Caco-2 (cell line): Measurements from ENCODE around the gene YWHAG. TPM values are rescaled to one million over a fixed set of nuclear protein-coding genes. Genes with fewer than 3 reads are reported as not detected.
A peak's percentile ranks its signal among the peaks of the same experiment; 100 is the strongest.

Source experiments
- BruUV-seq: library from RNA; stranded (reverse); fragments of 400-500 nt; replicated peaks from 2 replicates; lab custom pipeline; 2021; lab: Mats Ljungman, UMichigan
- CTCF ChIA-PET: fragments of 300-600 bp; sonication (Branson Sonifier 250); formaldehyde crosslinking; loops from one replicate; lab custom pipeline; 2022; ENCODE audit warnings: antibody characterized with exemption; lab: Charles Lee
- POLR2A ChIA-PET: fragments of 300-600 bp; sonication (Branson Sonifier 250); formaldehyde crosslinking; loops from one replicate; lab custom pipeline; 2022; ENCODE audit warnings: antibody characterized with exemption; lab: Charles Lee
- DNase-seq, 2 experiments: peaks; one replicate each; pipeline versions ENCODE4 v3.0.0 to v3.0.0-alpha.2; 2020 to 2022
- H3K27me3 ChIP-seq: replicated peaks from 2 replicates; pipeline ENCODE4 v1.6.0; 2011; ENCODE audit warnings: low read length; ENCODE audit not compliant: control insufficient read depth, insufficient read depth
- H3K36me3 ChIP-seq: 2 replicates; pipeline ENCODE4 v1.5.1; 2011; ENCODE audit warnings: low read length; ENCODE audit not compliant: control insufficient read depth, insufficient read depth
- H3K4me1 ChIP-seq: fragments of 250-450 bp; sonication (Bioruptor Pico); 2 replicates; pipeline ENCODE4 v1.5.1; 2020; ENCODE audit warnings: mild to moderate bottlenecking
- H3K4me3 ChIP-seq: 2 replicates; pipeline ENCODE4 v1.5.1; 2011; ENCODE audit warnings: low read depth, mild to moderate bottlenecking, control low read depth, low read length
- H3K9me3 ChIP-seq: fragments of 250-450 bp; sonication (Bioruptor Pico); 2 replicates; pipeline ENCODE4 v1.5.1; 2020; ENCODE audit warnings: mild to moderate bottlenecking, moderate library complexity
- H3K27ac Mint-ChIP-seq: one replicate; pipeline ENCODE4 v1.8.0; 2022; ENCODE audit warnings: mixed read lengths; ENCODE audit not compliant: unreplicated experiment
- H3K27me3 Mint-ChIP-seq: one replicate; pipeline ENCODE4 v1.8.0; 2022; ENCODE audit warnings: mixed read lengths; ENCODE audit not compliant: insufficient read depth, unreplicated experiment
- H3K36me3 Mint-ChIP-seq: one replicate; pipeline ENCODE4 v1.8.0; 2022; ENCODE audit warnings: mild to moderate bottlenecking, mixed read lengths; ENCODE audit not compliant: insufficient read depth, unreplicated experiment
- H3K4me1 Mint-ChIP-seq: one replicate; pipeline ENCODE4 v1.8.0; 2022; ENCODE audit warnings: low read depth, mixed read lengths; ENCODE audit not compliant: unreplicated experiment
- H3K4me3 Mint-ChIP-seq: one replicate; pipeline ENCODE4 v1.8.0; 2022; ENCODE audit warnings: mild to moderate bottlenecking, moderate library complexity, mixed read lengths; ENCODE audit not compliant: unreplicated experiment
- H3K9me3 Mint-ChIP-seq: one replicate; pipeline ENCODE4 v1.8.0; 2022; ENCODE audit warnings: mixed read lengths; ENCODE audit not compliant: unreplicated experiment
- intact Hi-C: fragments of 100-400 bp; cut with micrococcal nuclease; formaldehyde crosslinking; loops from one replicate; pipeline ENCODE4 v1.10.0; 2022; ENCODE audit not compliant: unreplicated experiment
- total RNA-seq: library from RNA; stranded (reverse); gene quantifications from 2 replicates; pipeline ENCODE4 v1.2.3, GENCODE V29; 2022
- TF ChIP-seq, protein P1 (sequence below), 2 experiments: fragments of 200-600 bp in 1 of 2; IDR thresholded peaks; 1 replicate in 1 of 2; 2 replicates in 1 of 2; pipeline versions ENCODE4 v1.5.1 to v1.8.0; 2011 to 2022; ENCODE audit warnings: antibody characterized with exemption in 1 of 2, control low read depth in 1 of 2, inconsistent platforms in 1 of 2, low read depth in 1 of 2, low read length in 1 of 2, mild to moderate bottlenecking in 1 of 2, moderate library complexity in 1 of 2; ENCODE audit not compliant: insufficient read depth in 1 of 2, severe bottlenecking in 1 of 2, unreplicated experiment in 1 of 2

Gene YWHAG
- total RNA-seq, 1 experiment from 2014 or later = 150 TPM

DNA sequence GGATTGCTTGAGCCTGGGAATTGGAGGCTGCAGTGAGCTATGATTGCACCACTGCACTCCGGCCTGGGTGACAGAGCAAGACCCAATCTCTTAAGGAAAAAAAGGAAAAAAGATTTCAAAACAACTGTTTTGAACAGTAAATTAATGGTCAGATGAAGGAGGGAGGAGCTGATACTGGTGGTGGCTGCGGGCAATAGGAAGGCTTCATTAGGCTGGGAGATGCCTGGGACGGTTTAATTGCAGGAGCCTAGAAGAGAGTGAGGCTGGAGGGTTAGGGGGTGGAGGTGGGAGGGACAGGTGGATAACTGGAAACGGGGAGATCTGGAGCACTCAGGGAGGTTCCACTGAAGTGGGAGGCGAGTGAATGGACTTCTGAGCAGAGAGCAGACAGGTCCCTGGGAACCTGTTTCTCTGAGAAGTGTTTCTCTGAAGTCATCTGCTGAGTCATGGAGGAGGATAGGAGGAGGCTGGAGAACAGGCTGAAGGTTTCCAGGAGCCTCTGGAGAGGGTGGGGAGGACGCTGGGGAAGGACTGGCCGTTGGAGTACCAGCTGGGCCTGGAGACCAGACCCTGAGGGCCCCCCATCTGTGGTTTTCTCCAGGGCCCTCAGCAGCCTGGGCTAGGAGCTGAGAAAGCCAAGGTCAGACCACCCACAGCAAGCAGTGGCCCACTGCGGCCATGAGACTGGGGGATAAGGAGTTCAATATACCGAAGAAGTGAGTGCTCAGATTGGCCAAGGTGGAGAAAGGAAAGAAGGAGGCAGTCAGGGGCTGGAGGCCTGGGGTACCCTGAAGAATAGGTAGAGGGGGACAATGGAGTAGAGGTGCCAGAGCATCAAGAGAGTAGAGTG, 14.4 kb upstream of the YWHAG start:
- peaks cover 12% of the 10 kb centered on the region for H3K4me1 ChIP-seq
- peaks cover 11% of the 10 kb centered on the region for H3K4me1 Mint-ChIP-seq
- no TSS peak for BruUV-seq
- H3K4me3 ChIP-seq = no peak overlapping the region
- no peaks in the 10 kb centered on the region for H3K9me3 Mint-ChIP-seq
- ChIA-PET POLR2A (interaction anchor here (0.6 kb wide), 1 partner anchor 14 kb away, joined by 3 read pairs; no protein-coding TSS in a partner anchor), CTCF (no interaction called here)
- peaks cover 9% of the 10 kb centered on the region for H3K36me3 Mint-ChIP-seq
- intact Hi-C loops = no loop called here
- no peaks in the 10 kb centered on the region for H3K27me3 ChIP-seq
- no peak for DNase-seq
- H3K36me3 ChIP-seq = no peaks in the 10 kb centered on the region
- no peaks in the 10 kb centered on the region for H3K9me3 ChIP-seq
- H3K27ac Mint-ChIP-seq = peak overlapping the region; percentile 65
- TF ChIP-seq, protein P1, sequence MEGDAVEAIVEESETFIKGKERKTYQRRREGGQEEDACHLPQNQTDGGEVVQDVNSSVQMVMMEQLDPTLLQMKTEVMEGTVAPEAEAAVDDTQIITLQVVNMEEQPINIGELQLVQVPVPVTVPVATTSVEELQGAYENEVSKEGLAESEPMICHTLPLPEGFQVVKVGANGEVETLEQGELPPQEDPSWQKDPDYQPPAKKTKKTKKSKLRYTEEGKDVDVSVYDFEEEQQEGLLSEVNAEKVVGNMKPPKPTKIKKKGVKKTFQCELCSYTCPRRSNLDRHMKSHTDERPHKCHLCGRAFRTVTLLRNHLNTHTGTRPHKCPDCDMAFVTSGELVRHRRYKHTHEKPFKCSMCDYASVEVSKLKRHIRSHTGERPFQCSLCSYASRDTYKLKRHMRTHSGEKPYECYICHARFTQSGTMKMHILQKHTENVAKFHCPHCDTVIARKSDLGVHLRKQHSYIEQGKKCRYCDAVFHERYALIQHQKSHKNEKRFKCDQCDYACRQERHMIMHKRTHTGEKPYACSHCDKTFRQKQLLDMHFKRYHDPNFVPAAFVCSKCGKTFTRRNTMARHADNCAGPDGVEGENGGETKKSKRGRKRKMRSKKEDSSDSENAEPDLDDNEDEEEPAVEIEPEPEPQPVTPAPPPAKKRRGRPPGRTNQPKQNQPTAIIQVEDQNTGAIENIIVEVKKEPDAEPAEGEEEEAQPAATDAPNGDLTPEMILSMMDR (IDR thresholded peaks at IDR 0.05; ENCODE audit: insufficient read depth in 1 of 2, low read depth in 1 of 2, low read length in 1 of 2, severe bottlenecking in 1 of 2, unreplicated experiment in 1 of 2) = no peak
- H3K4me3 Mint-ChIP-seq = no peak overlapping the region
- no peaks in the 10 kb centered on the region for H3K27me3 Mint-ChIP-seq

DNA sequence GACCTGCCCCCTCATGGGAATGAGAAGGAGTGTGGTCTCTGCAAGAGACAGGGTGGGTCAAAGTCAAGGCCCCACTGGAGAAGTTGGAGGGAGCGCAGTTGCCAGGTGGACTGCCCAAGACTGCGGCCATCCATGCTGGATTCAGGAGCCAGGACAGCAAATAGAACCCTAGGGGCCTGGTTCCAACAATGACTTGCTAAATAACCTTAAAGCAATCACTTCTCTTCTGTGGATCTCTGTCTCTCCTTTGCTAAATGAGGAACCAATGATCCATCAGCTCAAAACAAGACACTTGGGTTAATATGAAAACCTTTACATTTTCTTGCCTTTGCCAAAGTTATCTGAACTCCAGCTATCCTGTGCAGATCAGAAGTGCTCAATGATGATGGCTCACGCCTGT, 12.6 kb upstream of the YWHAG start:
- peaks cover 6% of the 10 kb centered on the region; the same call in 1 of the 2 replicates for H3K4me1 ChIP-seq
- no peaks in the 10 kb centered on the region for H3K9me3 Mint-ChIP-seq
- no peaks in the 10 kb centered on the region for H3K36me3 ChIP-seq
- H3K27me3 ChIP-seq = no peaks in the 10 kb centered on the region
- DNase-seq = no peak
- intact Hi-C loops = no loop called here
- no peak overlapping the region for H3K4me3 ChIP-seq
- H3K27me3 Mint-ChIP-seq = no peaks in the 10 kb centered on the region
- TF ChIP-seq, protein P1 (IDR thresholded peaks at IDR 0.05; ENCODE audit: insufficient read depth in 1 of 2, low read depth in 1 of 2, low read length in 1 of 2, severe bottlenecking in 1 of 2, unreplicated experiment in 1 of 2) = no peak
- peaks cover 11% of the 10 kb centered on the region for H3K4me1 Mint-ChIP-seq
- H3K9me3 ChIP-seq = no peaks in the 10 kb centered on the region
- no TSS peak for BruUV-seq
- peaks cover 9% of the 10 kb centered on the region for H3K36me3 Mint-ChIP-seq
- no peak overlapping the region for H3K27ac Mint-ChIP-seq
- H3K4me3 Mint-ChIP-seq = no peak overlapping the region
- POLR2A ChIA-PET = no interaction called here
- CTCF ChIA-PET = no interaction called here

DNA sequence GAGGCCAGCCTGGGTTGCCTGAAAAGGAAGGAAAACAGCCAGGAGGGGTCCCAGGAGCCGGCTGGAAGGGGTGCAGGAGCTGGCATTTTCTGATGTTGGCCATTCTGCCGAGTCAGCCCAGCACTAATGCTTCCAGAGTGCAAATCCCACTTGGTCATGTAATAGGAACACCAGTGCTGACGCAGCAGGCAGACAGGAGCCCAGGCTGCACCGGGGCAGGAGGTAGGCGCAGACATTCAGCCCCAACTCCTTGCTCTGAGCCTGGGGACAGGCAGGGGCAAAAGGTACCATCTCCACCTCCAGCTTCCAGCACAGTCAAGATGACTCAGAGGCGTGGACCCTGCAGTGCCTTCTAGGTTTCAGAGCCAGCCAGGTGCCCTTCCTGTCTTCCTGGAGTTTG, 10.2 kb upstream of the YWHAG start:
- peaks cover 14% of the 10 kb centered on the region for H3K4me1 ChIP-seq
- H3K9me3 ChIP-seq = no peaks in the 10 kb centered on the region
- no peak for DNase-seq
- no peaks in the 10 kb centered on the region for H3K36me3 ChIP-seq
- Mint-ChIP-seq H3K36me3 (peaks cover 9% of the 10 kb centered on the region), H3K9me3 (no peaks in the 10 kb centered on the region), H3K27ac (no peak overlapping the region), H3K4me1 (peaks cover 18% of the 10 kb centered on the region), H3K27me3 (no peaks in the 10 kb centered on the region), H3K4me3 (no peak overlapping the region)
- H3K27me3 ChIP-seq = no peaks in the 10 kb centered on the region
- ChIA-PET POLR2A (interaction anchor here (0.5 kb wide), 1 partner anchor 11 kb away, joined by 5 read pairs; no protein-coding TSS in a partner anchor), CTCF (interaction anchor here (2.1 kb wide), 1 partner anchor 10 kb away, joined by 4 read pairs; the partner anchor contains the start of gene YWHAG)
- intact Hi-C loops = no loop called here
- BruUV-seq = no TSS peak
- TF ChIP-seq, protein P1 (IDR thresholded peaks at IDR 0.05; ENCODE audit: insufficient read depth in 1 of 2, low read depth in 1 of 2, low read length in 1 of 2, severe bottlenecking in 1 of 2, unreplicated experiment in 1 of 2) = no peak
- H3K4me3 ChIP-seq = no peak overlapping the region
